GM12872 (cell line): ENCODE results near the gene ALS2CL.
A peak's percentile ranks its signal among the peaks of the same experiment; 100 is the strongest.

Experiments used
- TF ChIP-seq, protein P1 (sequence below): IDR thresholded peaks from 3 replicates; pipeline ENCODE4 v1.5.1; 2011; ENCODE audit warnings: low read depth, mild to moderate bottlenecking, low read length, moderate library complexity; ENCODE audit not compliant: insufficient read depth

Gene ALS2CL

DNA sequence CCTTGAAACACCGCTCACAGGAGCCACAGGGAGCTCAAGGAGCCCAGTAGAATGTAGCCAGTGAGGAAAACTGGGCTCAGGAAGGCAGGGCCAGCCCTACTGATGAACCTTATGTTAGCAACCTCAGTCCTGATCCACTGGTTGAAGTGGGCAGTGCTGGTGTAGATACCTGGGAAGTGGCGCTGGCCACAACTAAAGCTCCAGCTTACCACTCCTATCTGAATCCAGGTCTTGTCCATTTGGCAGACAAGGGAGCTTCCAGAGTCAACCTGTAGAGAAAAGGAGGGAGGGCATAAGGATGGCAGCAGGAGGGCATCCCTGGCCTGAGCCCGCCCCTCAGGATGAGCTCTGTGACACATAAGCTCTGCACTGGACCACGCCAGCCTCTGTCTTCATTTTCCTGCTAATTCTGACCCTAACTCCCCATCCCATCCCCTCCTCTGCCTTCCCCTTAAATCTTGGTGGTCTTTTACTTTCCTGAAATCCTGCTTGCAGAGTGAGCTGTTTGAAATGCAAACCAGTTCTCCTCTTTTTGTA lies 26.3 kb upstream of the ALS2CL start:
- TF ChIP-seq, protein P1, sequence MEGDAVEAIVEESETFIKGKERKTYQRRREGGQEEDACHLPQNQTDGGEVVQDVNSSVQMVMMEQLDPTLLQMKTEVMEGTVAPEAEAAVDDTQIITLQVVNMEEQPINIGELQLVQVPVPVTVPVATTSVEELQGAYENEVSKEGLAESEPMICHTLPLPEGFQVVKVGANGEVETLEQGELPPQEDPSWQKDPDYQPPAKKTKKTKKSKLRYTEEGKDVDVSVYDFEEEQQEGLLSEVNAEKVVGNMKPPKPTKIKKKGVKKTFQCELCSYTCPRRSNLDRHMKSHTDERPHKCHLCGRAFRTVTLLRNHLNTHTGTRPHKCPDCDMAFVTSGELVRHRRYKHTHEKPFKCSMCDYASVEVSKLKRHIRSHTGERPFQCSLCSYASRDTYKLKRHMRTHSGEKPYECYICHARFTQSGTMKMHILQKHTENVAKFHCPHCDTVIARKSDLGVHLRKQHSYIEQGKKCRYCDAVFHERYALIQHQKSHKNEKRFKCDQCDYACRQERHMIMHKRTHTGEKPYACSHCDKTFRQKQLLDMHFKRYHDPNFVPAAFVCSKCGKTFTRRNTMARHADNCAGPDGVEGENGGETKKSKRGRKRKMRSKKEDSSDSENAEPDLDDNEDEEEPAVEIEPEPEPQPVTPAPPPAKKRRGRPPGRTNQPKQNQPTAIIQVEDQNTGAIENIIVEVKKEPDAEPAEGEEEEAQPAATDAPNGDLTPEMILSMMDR, result no peak

DNA sequence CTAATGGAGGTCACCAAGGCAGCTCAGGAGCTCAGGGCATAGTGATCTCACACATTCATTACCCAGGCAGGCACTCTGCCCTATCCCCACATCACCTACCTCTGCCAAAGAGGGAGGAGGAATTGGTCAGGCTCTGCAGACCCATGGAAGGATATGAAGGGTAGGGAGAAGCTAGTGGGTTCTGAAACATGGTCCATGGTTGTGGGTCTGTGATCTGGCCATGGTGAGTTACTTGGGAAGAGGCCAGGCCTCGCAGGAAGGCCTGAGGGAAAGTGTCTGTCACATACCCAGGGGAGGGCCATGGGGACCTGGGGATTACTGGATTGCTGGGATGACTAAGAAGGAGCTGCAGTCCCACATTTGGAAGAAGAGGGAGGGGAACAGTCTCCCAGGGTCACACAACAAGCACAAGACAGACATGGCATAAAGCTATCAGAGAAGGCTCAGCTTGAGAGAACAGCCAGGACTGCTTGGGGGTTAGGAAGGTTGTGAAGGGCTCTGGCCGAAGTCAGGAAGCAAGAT lies 25.6 kb upstream of the ALS2CL start:
- TF ChIP-seq, protein P1, result no peak

DNA sequence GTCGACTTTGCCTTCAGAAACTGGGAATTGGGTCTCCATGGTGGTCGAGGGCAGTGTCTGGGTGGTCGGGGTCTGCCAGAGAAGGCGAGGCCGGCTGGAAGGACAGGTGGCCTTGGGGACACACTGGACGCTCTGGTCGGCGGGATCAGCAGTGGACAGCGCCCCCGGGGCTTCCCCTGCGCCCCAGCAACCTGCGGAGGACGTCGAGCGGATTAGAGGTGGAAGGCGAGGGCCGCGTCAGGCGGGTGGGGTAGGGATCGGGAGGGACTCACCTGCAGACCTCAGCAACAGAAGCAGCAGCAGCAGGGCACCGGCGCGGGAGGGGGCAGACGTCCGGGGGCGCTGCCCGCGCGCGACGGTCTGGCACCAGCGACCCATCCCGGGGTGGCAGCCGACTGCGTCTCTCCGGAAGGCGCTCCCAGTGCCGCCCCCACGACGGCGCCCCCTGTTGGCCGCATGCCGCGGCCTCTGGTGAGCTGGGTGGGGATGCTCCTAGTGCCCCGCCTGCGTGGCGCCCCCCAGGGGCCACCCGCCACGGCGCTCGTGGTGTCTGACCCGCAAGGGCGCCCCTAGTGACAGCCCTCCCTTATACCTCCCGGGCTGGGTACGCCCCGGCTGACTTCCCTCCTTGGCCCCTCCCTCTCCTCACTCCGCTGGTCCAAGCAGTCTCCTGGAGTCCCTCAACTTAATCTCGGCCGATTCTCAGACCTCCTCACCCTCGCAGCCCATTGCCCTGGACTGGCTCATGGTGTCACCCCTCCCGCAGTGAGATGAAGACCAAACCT lies 24.2 kb upstream of the ALS2CL start, which contains the start of gene PRSS50:
Gene PRSS50, minus strand, starts transcription at position 423 of the 785 bp plus-strand sequence. Its CDS starts 45 bp downstream, at position 378.
- TF ChIP-seq, protein P1, result peak; percentile 32; the same call in 2 of the 3 replicates

DNA sequence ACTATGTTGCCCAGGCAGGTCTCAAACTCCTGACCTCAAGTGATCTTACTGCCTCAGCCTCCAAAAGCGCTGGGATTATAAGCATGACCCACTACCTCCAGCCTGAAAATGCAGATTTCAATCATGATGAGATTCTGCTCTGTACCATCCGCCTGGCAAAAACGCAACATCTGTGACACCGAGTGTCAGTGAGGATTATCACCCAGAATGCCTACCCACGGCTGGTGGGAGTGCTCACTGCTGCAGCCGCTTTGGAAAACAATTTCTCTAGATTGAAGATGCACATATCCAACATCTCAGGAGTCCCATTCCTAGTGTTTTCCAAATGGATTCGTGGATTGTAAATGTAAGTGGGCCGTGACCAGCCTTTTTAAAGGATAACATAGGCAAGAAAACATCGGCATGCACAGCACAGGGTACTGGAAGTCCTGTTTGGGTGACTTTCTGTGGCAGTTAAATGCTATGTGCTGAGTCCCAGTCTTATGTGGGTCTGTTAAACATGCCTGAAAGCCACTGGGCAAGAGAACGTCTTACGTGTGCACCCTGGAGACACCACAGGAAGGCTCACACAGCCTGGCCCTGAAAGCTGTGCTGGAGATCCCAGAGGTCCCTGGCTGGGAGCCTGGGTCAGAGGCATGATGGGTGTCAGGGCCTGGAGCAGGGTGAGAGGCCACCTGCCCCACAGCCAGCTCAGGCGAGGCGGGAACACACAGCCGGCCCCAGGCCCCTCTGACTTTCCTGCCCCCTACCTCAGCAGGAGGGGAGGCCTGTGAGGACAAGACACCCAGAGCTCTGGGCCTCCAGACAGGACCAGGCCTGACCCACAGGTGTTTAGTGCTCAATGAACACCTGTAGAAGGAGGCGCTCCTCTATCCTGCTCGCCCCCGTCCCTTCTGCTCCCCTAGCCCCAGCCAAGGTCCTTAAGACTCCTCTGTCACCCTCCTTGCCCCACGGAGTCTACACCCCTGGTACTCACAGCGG lies 23.3 kb upstream of the ALS2CL start:
- TF ChIP-seq, protein P1, result no peak

DNA sequence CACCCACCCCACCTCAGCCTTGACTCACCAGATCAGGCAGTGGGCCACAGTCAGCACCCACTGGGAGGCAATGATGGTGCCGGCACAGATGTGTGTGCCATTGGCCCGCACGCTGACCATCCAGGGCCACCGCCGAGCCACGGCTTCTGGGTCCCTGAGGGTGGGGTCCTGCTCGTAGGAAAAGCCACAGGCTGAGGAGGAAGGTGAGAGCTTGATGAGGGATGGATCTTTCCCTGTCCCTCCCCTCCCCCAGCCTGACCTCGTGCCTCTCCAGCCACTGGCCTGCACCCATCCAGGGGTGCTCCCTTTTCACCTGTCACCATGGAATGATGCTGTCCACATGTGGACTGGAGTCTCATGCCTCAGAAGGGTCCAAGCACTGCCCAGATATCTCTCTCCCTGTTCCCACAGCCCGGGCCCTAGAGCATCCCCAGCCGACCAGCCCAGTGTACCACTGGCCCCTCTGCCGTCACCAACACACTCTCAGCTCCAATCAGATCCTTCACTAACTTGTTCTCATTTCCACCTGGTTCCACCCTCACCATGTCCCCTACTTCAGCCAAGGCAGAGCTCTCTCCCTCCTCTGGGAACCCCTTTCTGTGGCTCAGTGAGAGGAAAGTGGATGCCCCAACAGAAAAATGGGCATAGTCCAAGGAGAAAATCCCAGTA lies 22.2 kb upstream of the ALS2CL start:
- TF ChIP-seq, protein P1, result no peak

DNA sequence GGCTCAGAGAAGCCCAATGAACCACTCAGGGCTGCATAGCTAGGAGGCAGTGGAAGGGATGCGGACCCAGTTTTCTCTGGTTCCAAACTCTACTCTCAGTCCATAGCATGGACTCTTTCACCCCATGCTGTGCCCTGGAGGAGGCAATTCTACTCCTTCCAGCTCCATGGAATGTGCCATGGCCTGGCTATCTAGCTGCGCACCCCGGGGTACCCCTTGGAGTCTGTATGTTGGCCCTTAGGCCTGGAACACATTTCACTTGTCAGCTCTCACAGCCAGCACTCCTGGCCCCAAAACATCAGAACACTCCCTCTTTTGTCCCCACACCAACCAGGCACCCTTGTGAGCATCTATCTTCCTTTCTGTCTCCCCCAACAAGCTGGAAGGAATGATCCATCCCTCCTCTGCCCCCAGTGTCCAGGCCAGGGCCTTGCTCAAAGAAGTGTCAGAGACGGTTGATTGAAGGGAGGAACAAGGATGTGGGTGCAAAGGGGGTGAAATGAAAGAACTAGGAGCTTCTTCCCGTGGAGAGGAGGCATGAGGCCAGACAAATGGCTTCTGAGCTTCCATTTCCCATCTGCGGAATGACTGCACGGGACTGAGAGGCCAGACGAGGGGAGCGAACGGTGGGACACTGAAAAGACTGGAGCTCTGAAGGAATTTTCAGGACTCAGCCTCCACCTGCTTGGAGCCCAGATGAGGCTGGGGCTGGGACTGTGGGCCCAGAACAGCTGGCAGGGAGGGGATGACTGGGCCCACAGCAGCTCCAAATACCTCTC lies 21.4 kb upstream of the ALS2CL start:
- TF ChIP-seq, protein P1, result no peak
